ENCODE results near the gene STARD4.
A peak's percentile ranks its signal among the peaks of the same experiment; 100 is the strongest.

The STARD4 gene

DNA sequence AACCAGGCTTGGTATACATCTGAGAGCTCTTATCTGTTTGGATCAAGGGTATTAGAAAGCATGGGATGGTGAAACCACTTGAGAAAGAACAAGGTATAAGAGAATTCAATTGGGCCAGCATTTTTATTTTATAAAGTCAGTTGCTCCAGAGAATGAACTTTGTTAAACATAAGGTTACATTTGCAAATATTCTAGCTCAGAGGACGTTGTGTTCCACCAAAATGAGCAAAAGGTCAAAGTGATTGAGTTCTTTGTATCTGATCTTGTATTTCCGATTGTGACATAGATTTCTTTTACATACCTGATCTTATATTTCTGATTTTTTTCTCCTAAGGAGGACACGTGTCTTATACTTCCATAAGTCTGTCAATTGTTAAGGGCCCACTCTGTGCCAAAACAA is 8.6 kb upstream of the STARD4 start:
- DNase-seq, result no peak

DNA sequence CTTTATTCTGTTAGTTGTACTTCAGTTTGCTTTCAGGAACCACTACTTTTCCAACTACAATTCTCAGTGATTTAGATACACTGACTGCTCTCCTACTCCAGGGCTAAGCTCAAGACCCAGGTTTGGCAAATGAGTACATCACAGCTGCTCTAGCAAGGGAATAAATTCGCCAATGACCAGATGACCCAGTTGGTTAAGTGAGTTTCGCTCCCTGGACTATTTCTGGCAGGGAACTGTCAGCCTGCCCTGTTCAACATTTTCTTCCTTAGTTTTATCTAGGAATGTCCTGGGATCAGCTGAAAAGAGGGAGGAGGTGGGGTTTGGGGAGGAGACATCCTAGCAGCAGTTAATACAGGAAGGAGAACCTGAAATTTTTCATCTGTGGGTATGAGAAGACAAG is 6.4 kb upstream of the STARD4 start:
- DNase-seq, result no peak

GRCh38 chr5:111517853-111518501 is 5.6 kb upstream of the STARD4 start:
- DNase-seq, result no peak

- DNase-seq, result no peak
Observed at GRCh38 chr5:111514087-111514486, 1.8 kb upstream of the STARD4 start.

- no peak for DNase-seq
Observed at GRCh38 chr5:111513131-111513520, 791 bp upstream of the STARD4 start.

DNA sequence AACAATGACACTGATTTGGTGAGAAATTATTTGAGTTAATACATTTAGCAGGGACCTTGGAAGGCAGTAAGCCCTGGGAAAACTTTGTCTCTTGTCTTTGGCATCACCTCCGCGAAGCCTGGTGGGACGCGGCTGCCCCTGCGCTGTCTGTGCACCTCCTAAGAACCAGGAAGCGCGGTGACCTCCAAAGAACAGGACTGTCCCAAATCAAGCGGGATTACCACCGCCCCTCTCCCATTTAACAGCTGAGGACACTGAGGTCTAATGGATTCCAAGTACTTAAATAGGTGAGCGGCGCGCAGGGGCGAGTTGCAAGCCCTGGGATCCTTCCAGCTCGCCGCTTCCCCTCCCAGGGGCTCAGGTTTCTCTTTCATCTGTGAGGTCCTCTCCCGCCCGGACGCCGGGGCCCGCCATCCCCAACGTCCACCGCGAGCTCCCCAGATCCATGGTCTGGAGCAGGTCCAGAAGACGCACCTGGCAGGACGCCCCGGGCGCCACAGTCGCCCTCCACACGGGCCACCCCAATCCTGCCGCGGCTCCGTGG is 432 bp downstream of the STARD4 start:
- peak; percentile 59 for DNase-seq

DNA sequence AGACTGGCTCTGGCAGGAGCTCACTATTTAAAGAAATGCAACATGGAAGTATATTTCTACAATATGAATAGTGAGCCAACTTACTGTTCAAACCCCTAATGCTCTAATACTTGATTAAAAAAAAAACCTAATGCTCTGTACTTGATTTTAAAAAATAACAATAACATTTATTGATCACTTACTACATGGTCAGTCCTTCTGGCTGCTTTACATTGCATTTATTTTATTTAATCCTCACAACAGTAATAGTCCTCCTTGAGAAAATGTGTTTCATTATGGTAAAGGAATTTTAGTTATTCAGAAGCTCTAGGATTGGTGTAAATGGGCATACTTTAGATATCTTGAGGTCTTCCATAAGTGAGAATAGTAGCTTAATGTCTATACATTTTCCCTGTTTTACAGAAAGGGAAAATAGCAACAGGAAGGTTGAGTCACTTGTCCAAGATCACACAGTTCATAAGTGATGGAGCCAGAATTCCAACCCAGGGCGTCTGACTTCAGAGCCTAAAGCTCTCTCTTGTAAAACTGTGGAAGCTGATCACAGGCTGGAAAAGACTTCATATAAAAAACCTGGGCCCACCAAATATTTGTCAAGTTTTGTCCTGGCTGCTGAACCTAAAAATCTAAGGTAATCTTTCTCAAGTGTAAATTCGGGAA is 1.0 kb downstream of the STARD4 start:
- no peak for DNase-seq

DNA sequence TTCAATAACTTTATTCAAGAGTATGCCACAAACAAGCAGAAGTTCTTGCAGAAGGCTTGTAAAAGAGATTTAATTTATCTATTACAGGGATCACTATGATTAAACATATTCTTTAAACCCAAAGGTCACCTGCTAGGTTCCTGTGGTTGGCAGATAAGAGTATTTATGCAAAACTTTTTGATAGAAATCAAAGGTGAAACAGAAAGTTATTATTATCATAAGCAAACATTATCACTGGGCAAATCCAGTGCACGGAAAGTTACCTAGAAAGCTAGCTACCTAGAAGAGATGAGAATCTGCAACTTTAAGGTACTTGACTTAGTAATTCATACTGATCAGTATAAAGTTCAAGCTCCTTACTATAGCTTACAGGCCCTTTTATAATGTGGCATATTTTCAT is 3.2 kb downstream of the STARD4 start:
- no peak for DNase-seq

DNA sequence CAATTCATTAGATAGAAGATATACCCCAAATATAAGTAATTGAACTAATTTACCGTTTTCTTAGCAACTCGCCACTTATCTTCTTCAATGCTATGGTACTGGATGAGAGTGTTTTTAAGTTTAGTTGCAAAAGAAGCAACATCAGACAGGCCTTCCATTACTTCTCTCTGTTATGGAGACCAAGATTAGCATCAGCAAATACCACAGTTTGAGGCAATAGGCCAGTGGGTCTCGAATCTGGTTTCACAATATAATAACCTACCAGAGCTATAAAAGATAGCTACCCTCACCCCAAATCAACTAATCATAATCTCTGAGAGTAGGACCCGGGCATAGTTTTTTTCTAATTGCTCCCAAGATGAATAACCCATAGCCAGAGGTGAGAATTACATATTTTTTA is 5.1 kb downstream of the STARD4 start:
- no peak for DNase-seq

- DNase-seq, result no peak
Observed at GRCh38 chr5:111505096-111505495, 7.2 kb downstream of the STARD4 start.

- DNase-seq, result no peak
Observed at GRCh38 chr5:111502956-111503355, 9.4 kb downstream of the STARD4 start.

GRCh38 chr5:111498346-111498745 is 14.0 kb downstream of the STARD4 start:
- no peak for DNase-seq

DNA sequence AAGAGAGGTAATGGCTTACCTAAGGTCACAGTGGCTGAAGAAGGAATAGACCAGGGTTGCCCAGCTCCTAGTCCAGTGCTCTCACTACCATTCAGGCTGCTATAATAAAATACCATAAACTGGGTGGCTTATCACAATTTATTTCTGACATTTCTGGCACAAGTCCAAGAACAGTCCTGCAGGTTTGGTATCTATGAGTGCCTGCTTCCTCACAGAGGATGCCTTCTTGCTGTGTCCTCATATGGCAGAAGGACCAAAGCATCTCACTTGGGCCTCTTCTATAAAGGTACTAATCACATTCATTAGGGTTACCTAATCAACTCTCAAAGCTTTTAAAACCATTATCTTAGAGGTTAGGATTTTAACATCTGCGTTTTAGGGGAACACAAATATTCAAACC is 17.2 kb downstream of the STARD4 start:
- DNase-seq, result no peak

- DNase-seq, result no peak
Observed at GRCh38 chr5:111494355-111494999, 17.9 kb downstream of the STARD4 start.

- DNase-seq, result no peak
Observed at GRCh38 chr5:111493031-111493430, 19.3 kb downstream of the STARD4 start.

DNA sequence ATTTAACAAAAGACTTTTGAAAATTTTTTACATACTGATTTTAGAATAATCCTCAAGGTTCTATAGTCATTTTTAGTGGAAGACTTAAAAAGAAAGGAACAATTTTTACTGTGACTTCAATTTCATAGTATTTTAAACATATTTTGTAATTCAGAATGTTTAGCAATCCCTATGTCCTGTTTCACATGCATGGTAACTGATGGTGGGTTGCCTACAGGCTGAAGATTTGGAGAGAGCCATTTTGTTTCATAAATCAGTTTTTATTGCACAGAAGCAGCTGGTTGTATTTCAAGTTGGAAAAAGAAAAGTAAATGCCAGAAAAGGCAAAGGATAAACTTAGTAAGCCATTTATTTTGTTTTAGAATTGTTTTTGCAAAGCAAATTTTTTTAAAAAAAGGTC is 24.0 kb downstream of the STARD4 start:
- DNase-seq, result no peak

DNA sequence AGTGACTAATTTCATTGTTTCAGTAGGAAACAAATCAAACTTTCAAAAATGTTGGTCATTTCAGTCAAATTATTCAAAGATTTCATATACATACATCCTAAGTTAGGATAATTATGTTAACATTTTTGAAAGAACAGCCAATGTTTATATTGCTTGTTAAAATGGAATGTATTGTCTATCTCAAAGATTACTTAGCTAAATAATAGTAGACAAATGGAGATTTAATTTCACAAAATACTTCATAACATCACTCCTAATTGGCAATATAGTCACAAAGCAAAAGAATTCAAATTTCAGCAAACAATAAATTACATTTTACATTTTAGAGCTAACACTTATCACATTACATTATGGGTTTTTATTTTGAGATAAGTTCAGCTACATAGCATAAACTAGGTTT is 25.4 kb downstream of the STARD4 start:
- DNase-seq, result no peak

- DNase-seq, result no peak
Observed at GRCh38 chr5:111486055-111486454, 26.3 kb downstream of the STARD4 start.

DNA sequence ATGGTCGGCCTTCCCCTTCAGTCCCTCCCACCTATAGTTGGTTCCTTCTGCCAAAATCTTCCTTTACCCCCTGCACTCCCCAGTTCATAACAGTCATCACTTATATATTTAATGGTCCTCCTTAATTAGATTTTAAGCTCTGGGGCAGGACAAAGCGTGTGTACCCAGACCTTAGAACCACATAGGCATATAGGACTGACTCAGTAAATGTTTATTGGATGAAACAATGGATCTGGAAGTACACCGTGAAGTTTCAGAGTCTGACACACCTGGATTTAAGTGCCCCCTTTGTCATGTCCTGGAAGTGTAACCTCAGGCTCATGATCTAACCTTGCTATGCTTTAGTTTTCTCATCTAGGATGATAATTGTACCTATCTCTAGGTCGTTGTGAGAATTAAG is 32.0 kb downstream of the STARD4 start:
- no peak for DNase-seq

GRCh38 chr5:111478898-111479297 is 33.4 kb downstream of the STARD4 start:
- DNase-seq, result no peak

GRCh38 chr5:111478266-111478665 is 34.1 kb downstream of the STARD4 start:
- no peak for DNase-seq

GRCh38 chr5:111472579-111472978 is 39.8 kb downstream of the STARD4 start:
- DNase-seq, result no peak

GRCh38 chr5:111472096-111472495 is 40.2 kb downstream of the STARD4 start:
- no peak for DNase-seq

DNA sequence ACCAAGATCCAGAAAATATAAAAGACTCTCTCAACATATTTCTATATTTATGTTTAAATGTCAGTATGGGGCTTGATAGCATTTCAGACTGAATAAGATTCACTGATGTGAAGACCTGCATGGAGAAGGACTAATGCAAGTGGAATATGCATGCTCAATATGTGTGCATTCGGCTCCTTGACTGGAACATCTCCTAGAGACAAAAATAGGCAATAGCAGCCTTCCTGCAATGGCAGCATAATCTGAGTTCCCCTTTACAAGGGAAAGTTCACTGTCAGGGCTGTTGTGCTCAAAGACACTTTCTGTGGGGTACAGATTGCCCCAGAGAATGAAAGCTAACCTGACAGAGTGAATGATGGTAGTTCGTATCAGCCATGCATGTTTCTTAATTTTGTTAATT is 42.4 kb downstream of the STARD4 start:
- DNase-seq, result no peak

Measured in NCI-H510A treated with DMSO at 0.1 percent for 48 hours (cell line).